Measurements from ENCODE around the gene DCUN1D3. TPM values are rescaled to one million over a fixed set of nuclear protein-coding genes. Genes with fewer than 3 reads are reported as not detected.

DCUN1D3 gene
- total and polyA plus RNA-seq, 2 donors (not counting 3 experiments of a cell fraction or from before 2014, with no cell fraction given): 10.4 to 35.0 TPM

DNA sequence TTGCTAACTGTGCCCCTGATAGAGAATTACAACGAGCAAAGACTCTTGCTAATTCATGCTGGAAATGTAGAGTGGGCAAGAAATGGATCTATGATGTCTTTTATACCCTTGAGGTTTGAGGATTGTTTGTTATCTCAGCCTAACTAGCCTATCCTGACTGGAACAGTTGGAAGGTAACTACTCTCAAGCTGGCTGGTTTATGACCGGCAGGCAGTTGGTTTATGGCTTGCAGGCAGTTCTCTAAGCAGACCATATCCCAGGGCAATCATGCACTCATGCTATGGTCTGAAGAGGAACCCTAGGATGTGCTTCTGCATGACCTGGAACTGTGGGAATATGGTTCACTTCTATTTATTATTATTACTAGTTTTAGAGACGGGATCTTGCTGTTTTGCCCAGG, 49.5 kb upstream of the DCUN1D3 start:
- no peak for FAIRE-seq
- no peak overlapping the region for H3K4me2 ChIP-seq (ENCODE audit: insufficient read depth, low read length)
- no peaks in the 10 kb centered on the region for H3K36me3 ChIP-seq (ENCODE audit: control insufficient read depth in 2 of 2, extremely low read depth in 1 of 2, insufficient read depth in 2 of 2, low read length in 2 of 2)
- no peaks in the 10 kb centered on the region for H3K9me3 ChIP-seq (replicated peaks; ENCODE audit: control insufficient read depth, insufficient read depth, low read length)
- no peak overlapping the region for H3K9ac ChIP-seq (replicated peaks; ENCODE audit: extremely low read depth, insufficient read depth, low read length)
- no peaks in the 10 kb centered on the region for H4K20me1 ChIP-seq (replicated peaks; ENCODE audit: control insufficient read depth, extremely low read depth, insufficient read depth, low read length)
- no peak overlapping the region for H3K4me3 ChIP-seq (replicated peaks in 1 of 3; ENCODE audit: insufficient read depth in 1 of 3, low read depth in 1 of 3, low read length in 3 of 3)
- intact Hi-C loops (cut with micrococcal nuclease) (no loop called here), dilution Hi-C loops (cut with MboI; ENCODE audit: extremely low pct_ligation_motif_present, low sequenced_read_pairs) (no loop called here)
- no peaks in the 10 kb centered on the region for H3K27me3 ChIP-seq (ENCODE audit: control insufficient read depth in 2 of 2, insufficient read depth in 2 of 2, low read length in 2 of 2)
- ChIA-PET POLR2A (no interaction called here), CTCF (interaction anchor here (0.5 to 1.4 kb wide), 2 partner anchors 90 to 99 kb away, joined by 3 to 4 read pairs; no protein-coding TSS in a partner anchor)
- no peak for DNase-seq (ENCODE audit: low read depth, low spot score)
- no peak for TF ChIP-seq JUN (IDR thresholded peaks at IDR 0.05; ENCODE audit: borderline replicate concordance, insufficient read depth, insufficient read length, low read depth)
- TF ChIP-seq, protein P1, sequence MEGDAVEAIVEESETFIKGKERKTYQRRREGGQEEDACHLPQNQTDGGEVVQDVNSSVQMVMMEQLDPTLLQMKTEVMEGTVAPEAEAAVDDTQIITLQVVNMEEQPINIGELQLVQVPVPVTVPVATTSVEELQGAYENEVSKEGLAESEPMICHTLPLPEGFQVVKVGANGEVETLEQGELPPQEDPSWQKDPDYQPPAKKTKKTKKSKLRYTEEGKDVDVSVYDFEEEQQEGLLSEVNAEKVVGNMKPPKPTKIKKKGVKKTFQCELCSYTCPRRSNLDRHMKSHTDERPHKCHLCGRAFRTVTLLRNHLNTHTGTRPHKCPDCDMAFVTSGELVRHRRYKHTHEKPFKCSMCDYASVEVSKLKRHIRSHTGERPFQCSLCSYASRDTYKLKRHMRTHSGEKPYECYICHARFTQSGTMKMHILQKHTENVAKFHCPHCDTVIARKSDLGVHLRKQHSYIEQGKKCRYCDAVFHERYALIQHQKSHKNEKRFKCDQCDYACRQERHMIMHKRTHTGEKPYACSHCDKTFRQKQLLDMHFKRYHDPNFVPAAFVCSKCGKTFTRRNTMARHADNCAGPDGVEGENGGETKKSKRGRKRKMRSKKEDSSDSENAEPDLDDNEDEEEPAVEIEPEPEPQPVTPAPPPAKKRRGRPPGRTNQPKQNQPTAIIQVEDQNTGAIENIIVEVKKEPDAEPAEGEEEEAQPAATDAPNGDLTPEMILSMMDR (IDR thresholded peaks at IDR 0.05; ENCODE audit: extremely low read depth in 1 of 2, insufficient read depth in 1 of 2, low read depth in 1 of 2, low read length in 2 of 2): no peak
- no peak for TF ChIP-seq FOS (IDR thresholded peaks at IDR 0.05; ENCODE audit: borderline replicate concordance, insufficient read depth, low read length)
- TF ChIP-seq EZH2 (IDR thresholded peaks at IDR 0.05; ENCODE audit: borderline replicate concordance, low read depth, low read length, severe bottlenecking): no peak
- no peak for TF ChIP-seq POLR2A (IDR thresholded peaks at IDR 0.05; ENCODE audit: low read depth, low read length)
- no peak for TF ChIP-seq POLR2AphosphoS5 (IDR thresholded peaks at IDR 0.05; ENCODE audit: insufficient read depth, low read depth, low read length)
- TF ChIP-seq MYC (IDR thresholded peaks at IDR 0.05; ENCODE audit: low read depth, low read length): no peak
- TF ChIP-seq GATA2 (IDR thresholded peaks at IDR 0.05; ENCODE audit: insufficient read depth, insufficient read length, low read depth, low read length): no peak
- TF ChIP-seq, protein P2, sequence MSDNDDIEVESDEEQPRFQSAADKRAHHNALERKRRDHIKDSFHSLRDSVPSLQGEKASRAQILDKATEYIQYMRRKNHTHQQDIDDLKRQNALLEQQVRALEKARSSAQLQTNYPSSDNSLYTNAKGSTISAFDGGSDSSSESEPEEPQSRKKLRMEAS (IDR thresholded peaks at IDR 0.05; ENCODE audit: insufficient read depth, insufficient read length): no peak
- no peaks in the 10 kb centered on the region for H3K4me1 ChIP-seq (ENCODE audit: control insufficient read depth, extremely low read depth, insufficient read depth, low read length)
- H3K79me2 ChIP-seq (ENCODE audit: control insufficient read depth, insufficient read depth, low read length): no peaks in the 10 kb centered on the region
- no TSS peak for BruUV-seq (replicated peaks)
- no peak overlapping the region for H2AFZ ChIP-seq (ENCODE audit: low read depth, low read length)
- H3K9me1 ChIP-seq (replicated peaks; ENCODE audit: control insufficient read depth, extremely low read depth, insufficient read depth, low read length): no peaks in the 10 kb centered on the region
- H3K27ac ChIP-seq (ENCODE audit: insufficient read depth, low read depth, low read length): no peak overlapping the region

All from endothelial cell of umbilical vein (primary cell).